Measurements from ENCODE around the gene KCNT1.

KCNT1 gene

GRCh38 chr9:135794057-135794335 lies 92.0 kb downstream of the KCNT1 start:
- in situ Hi-C loops (cut with MboI; ENCODE audit: low sequenced_read_pairs): no loop called here

- in situ Hi-C loops (cut with MboI; ENCODE audit: low sequenced_read_pairs): no loop called here
Observed at GRCh38 chr9:135794361-135794885, 92.4 kb downstream of the KCNT1 start.

GRCh38 chr9:135795391-135795790 lies 93.4 kb downstream of the KCNT1 start:
- in situ Hi-C loops (cut with MboI; ENCODE audit: low sequenced_read_pairs): no loop called here

GRCh38 chr9:135796784-135797485 lies 95.0 kb downstream of the KCNT1 start:
- in situ Hi-C loops (cut with MboI; ENCODE audit: low sequenced_read_pairs): no loop called here

GRCh38 chr9:135797507-135798262 lies 95.7 kb downstream of the KCNT1 start:
- in situ Hi-C loops (cut with MboI; ENCODE audit: low sequenced_read_pairs): no loop called here

GRCh38 chr9:135798263-135798585 lies 96.2 kb downstream of the KCNT1 start:
- in situ Hi-C loops (cut with MboI; ENCODE audit: low sequenced_read_pairs): no loop called here

GRCh38 chr9:135799261-135799660 lies 97.3 kb downstream of the KCNT1 start:
- in situ Hi-C loops (cut with MboI; ENCODE audit: low sequenced_read_pairs): no loop called here

- in situ Hi-C loops (cut with MboI; ENCODE audit: low sequenced_read_pairs): no loop called here
Observed at GRCh38 chr9:135801070-135801469, 99.1 kb downstream of the KCNT1 start.

GRCh38 chr9:135802876-135803419 lies 101.0 kb downstream of the KCNT1 start:
- in situ Hi-C loops (cut with MboI; ENCODE audit: low sequenced_read_pairs): no loop called here

- in situ Hi-C loops (cut with MboI; ENCODE audit: low sequenced_read_pairs): no loop called here
Observed at GRCh38 chr9:135803441-135803840, 101.5 kb downstream of the KCNT1 start.

GRCh38 chr9:135804581-135805421 lies 102.8 kb downstream of the KCNT1 start:
- in situ Hi-C loops (cut with MboI; ENCODE audit: low sequenced_read_pairs): no loop called here

GRCh38 chr9:135805422-135806022 lies 103.5 kb downstream of the KCNT1 start:
- in situ Hi-C loops (cut with MboI; ENCODE audit: low sequenced_read_pairs): no loop called here

GRCh38 chr9:135809166-135809565 lies 107.2 kb downstream of the KCNT1 start:
- in situ Hi-C loops (cut with MboI; ENCODE audit: low sequenced_read_pairs): no loop called here

- in situ Hi-C loops (cut with MboI; ENCODE audit: low sequenced_read_pairs): no loop called here
Observed at GRCh38 chr9:135810806-135811575, 109.0 kb downstream of the KCNT1 start.

GRCh38 chr9:135811801-135812200 lies 109.8 kb downstream of the KCNT1 start:
- in situ Hi-C loops (cut with MboI; ENCODE audit: low sequenced_read_pairs): no loop called here

- in situ Hi-C loops (cut with MboI; ENCODE audit: low sequenced_read_pairs): no loop called here
Observed at GRCh38 chr9:135812961-135813360, 111.0 kb downstream of the KCNT1 start.

- in situ Hi-C loops (cut with MboI; ENCODE audit: low sequenced_read_pairs): no loop called here
Observed at GRCh38 chr9:135813671-135814290, 111.8 kb downstream of the KCNT1 start.

- in situ Hi-C loops (cut with MboI; ENCODE audit: low sequenced_read_pairs): no loop called here
Observed at GRCh38 chr9:135814421-135815095, 112.6 kb downstream of the KCNT1 start.

- in situ Hi-C loops (cut with MboI; ENCODE audit: low sequenced_read_pairs): no loop called here
Observed at GRCh38 chr9:135815413-135815812, 113.4 kb downstream of the KCNT1 start.

All from hTERT RPE-1 (cell line).